Mucosa of descending colon (tissue), 3 donors: Measurements from ENCODE around the gene KIF5C. TPM values are rescaled to one million over a fixed set of nuclear protein-coding genes. Genes with fewer than 3 reads are reported as not detected.

Experiments
- ATAC-seq: fragments of 200-7000 bp; cut with Tn5 transposase; one replicate; pipeline ENCODE4 v1.9.1; 2020; ENCODE audit warnings: mild to moderate bottlenecking, moderate library complexity
- DNase-seq, 3 donors: peaks; one replicate each; pipeline ENCODE4 v3.0.0-alpha.2; 2020
- H3K36me3 ChIP-seq: fragments of 200-600 bp; one replicate; pipeline ENCODE4 v1.8.0; 2021; ENCODE audit warnings: low read depth, mild to moderate bottlenecking
- H3K4me1 ChIP-seq: fragments of 200-600 bp; one replicate; pipeline ENCODE4 v1.8.0; 2021; ENCODE audit warnings: low read depth, mild to moderate bottlenecking
- H3K4me3 ChIP-seq: fragments of 200-600 bp; one replicate; pipeline ENCODE4 v1.8.0; 2021; ENCODE audit warnings: mild to moderate bottlenecking
- H3K9me3 ChIP-seq: fragments of 200-600 bp; one replicate; pipeline ENCODE4 v1.8.0; 2021; ENCODE audit warnings: mild to moderate bottlenecking
- intact Hi-C, 2 donors: fragments of 100-400 bp; cut with DNase I in 1 of 2; cut with micrococcal nuclease in 1 of 2; formaldehyde crosslinking; loops; one replicate each; pipeline versions ENCODE4 v1.11.0 to v1.11.1; 2022; cut with DNase I, micrococcal nuclease
- total RNA-seq, 3 donors: library from RNA; stranded (reverse); fragmentation: NEBNext Ultra II Directional in 2 of 3; extraction: Animal tissue kit (Norgen Biotek cat#: 25700) in 2 of 3; gene quantifications; one replicate each; pipeline versions ENCODE4 v1.2.1 to v1.2.4, GENCODE V29; 2021 to 2023
- TF ChIP-seq, protein P1 (sequence below): fragments of 200-600 bp; IDR thresholded peaks from one replicate; pipeline ENCODE4 v1.8.0; 2022; ENCODE audit warnings: antibody characterized with exemption, mild to moderate bottlenecking
- donor health status: DM: no; HTN: no; CAD: no; lungs with moderate emphysema.
- donor health status: DM: no; HTN: no; CAD: no.
- donor health status: DM: no; HTN: yes; CAD: no.

The KIF5C gene
- total RNA-seq, 3 donors from 2014 or later = 1.5 to 11.0 (median 2.5) TPM

DNA sequence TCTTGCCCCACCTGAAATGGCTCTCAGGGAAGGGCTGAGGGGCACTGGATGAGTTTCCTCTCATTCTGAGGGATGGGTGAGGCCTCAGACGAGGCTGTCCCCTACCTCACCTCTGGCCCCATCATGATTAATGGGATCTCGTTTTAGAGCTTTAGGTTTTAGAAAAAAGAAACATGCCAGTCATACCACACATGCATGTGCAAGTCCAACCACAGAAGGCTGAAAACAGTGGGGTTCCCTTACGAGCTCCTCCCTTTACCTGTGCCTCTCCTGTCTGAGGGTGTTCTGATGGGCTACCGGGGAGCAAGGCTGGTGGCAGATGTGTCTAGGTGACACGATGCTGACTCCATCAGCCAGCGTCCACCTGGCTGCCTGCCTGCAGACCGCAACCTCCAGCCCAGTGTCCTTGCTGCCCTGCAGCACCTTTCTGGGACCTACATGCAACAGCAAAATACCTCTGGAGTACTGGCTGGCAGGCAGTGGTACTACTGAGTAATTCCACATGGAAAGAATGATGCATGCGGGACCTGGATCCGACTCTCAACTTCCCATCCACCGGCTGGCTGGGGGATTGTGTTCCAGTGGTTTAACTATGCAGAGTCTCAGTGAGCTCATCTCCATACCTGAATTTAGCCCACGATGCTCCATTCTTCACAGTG lies 154.4 kb downstream of the KIF5C start:
- intact Hi-C loops = no loop called here
- Histone ChIP-seq H3K4me3 (no peak overlapping the region), H3K4me1 (no peaks in the 10 kb centered on the region), H3K9me3 (no peaks in the 10 kb centered on the region), H3K36me3 (no peaks in the 10 kb centered on the region)
- no peak for ATAC-seq
- TF ChIP-seq, protein P1, sequence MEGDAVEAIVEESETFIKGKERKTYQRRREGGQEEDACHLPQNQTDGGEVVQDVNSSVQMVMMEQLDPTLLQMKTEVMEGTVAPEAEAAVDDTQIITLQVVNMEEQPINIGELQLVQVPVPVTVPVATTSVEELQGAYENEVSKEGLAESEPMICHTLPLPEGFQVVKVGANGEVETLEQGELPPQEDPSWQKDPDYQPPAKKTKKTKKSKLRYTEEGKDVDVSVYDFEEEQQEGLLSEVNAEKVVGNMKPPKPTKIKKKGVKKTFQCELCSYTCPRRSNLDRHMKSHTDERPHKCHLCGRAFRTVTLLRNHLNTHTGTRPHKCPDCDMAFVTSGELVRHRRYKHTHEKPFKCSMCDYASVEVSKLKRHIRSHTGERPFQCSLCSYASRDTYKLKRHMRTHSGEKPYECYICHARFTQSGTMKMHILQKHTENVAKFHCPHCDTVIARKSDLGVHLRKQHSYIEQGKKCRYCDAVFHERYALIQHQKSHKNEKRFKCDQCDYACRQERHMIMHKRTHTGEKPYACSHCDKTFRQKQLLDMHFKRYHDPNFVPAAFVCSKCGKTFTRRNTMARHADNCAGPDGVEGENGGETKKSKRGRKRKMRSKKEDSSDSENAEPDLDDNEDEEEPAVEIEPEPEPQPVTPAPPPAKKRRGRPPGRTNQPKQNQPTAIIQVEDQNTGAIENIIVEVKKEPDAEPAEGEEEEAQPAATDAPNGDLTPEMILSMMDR = no peak
- no peak for DNase-seq

DNA sequence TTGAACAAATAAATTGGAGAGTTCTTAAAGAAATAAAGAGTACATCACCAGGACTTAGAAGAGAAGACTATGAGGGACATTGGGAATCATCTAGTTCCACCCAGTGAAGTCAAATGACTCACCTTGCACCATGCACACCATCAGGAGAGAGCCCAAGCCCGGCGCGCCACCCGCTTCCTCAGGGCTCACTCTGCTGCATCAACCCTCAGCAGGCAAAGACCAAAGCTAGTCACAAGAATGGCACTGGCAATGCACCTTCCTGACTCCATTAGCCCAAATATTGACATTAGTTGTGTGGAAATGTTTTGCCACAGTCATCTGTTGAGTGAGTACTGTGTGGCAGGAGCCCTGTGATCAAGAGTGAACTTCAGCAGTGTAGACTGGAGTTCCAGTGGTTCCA lies 156.4 kb downstream of the KIF5C start:
- TF ChIP-seq, protein P1 = no peak
- Histone ChIP-seq H3K36me3 (no peaks in the 10 kb centered on the region), H3K4me3 (no peak overlapping the region), H3K4me1 (no peaks in the 10 kb centered on the region), H3K9me3 (no peaks in the 10 kb centered on the region)
- intact Hi-C loops = no loop called here
- ATAC-seq (no peak), DNase-seq (no peak)

DNA sequence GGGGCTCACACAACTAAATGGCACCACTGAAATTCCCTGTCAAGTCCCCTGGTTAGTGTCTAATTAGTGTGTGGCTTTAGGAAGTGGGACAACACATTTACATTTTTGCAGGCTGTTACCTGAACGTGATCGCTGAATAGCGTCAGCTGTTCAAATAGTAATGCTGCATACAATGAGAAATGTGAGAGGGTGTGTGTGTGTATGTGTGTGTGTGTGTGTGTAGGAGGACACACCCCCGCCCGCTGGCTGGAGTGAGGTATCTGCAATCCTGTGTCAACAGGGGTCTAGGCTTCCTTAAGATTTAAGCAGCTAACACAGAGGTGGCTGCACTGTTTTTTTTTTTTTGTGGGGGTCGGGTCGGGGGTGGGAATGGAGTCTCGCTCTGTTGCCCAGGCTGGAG lies 158.7 kb downstream of the KIF5C start:
- no peak overlapping the region for H3K4me3 ChIP-seq
- peak; percentile 67 for ATAC-seq
- TF ChIP-seq, protein P1 = no peak
- intact Hi-C loops = no loop called here
- H3K4me1 ChIP-seq = no peaks in the 10 kb centered on the region
- H3K36me3 ChIP-seq = no peaks in the 10 kb centered on the region
- no peaks in the 10 kb centered on the region for H3K9me3 ChIP-seq
- DNase-seq = peak in 1 of 3 donors; percentile 74

DNA sequence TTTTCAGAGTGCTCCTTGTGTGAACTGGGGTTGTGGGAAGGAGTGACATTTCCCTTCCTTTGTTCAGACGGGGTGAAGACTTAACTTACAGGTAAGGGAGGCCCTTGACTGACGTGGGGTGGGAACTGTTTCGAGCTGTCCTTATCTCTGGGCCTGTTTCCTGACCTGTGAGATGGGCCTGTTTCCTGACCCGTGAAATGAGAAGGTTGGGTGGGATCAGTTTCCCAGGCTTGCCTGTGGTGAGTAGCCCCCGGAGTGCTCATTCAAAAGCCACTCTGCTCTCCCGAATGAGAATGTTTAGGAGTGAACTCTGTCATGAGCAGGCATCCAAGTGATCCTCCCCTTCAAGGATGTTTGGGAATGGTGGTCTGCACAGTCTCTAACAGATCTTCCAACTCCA lies 159.4 kb downstream of the KIF5C start:
- ATAC-seq = no peak
- intact Hi-C loops = no loop called here
- no peaks in the 10 kb centered on the region for H3K9me3 ChIP-seq
- TF ChIP-seq, protein P1 = no peak
- no peak overlapping the region for H3K4me3 ChIP-seq
- peaks cover 4% of the 10 kb centered on the region for H3K4me1 ChIP-seq
- DNase-seq = no peak
- H3K36me3 ChIP-seq = no peaks in the 10 kb centered on the region

DNA sequence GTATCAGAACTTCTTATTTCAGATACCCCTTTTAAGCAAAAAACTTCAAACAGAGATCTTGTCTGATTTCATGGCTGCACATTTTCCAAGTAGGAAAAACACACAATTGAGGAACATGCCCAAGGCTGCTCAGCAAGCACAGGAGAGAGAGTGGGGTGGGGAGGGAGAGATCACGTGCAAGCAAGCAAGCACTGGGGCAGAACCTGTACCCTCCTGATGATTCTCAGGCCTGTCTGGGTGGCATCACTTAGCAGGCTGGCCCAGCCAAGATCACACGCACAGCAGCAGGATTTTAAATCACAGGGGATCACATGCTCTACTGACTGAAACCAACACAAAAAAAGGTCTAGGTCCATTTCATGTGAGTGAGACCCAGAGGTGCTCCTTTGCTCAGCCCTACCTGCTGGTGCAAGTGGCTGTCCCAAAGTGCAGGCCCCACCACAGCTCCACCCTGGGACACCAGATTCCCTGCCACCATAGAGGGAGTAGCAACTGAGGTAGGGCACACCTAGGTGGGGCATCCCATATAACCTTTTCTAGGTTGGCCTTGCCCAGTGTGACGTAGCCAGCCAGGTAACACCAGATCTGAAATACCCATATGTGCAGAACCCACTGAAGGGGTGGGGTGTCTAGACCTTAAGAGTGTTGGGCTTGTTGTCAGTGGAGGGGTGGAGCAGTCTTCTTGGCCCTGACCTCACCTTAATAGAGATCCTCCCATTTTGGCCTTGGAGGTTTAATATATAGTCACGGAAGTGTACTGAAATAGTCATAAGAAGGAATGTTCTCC lies 161.7 kb downstream of the KIF5C start:
- DNase-seq (no peak), ATAC-seq (no peak)
- Histone ChIP-seq H3K4me3 (no peak overlapping the region), H3K36me3 (no peaks in the 10 kb centered on the region), H3K9me3 (no peaks in the 10 kb centered on the region), H3K4me1 (peaks cover 4% of the 10 kb centered on the region)
- TF ChIP-seq, protein P1 = no peak
- intact Hi-C loops = no loop called here
